Heart left ventricle (tissue), 13 donors: Measurements from ENCODE around the gene WTAP.

ENCODE experiments used
- POLR2A ChIP-seq, 2 donors: fragments of 450-650 bp; IDR thresholded peaks; one replicate each; pipeline ENCODE4 v1.6.1; 2017; ENCODE audit warnings: antibody characterized with exemption in 2 of 2, mild to moderate bottlenecking in 2 of 2, moderate library complexity in 2 of 2
- TF ChIP-seq, protein P1 (sequence below), 12 donors: fragments of 200-600 bp; sonication (generic) in 4 of 12; IDR thresholded peaks; one replicate each; pipeline versions ENCODE4 v1.5.0 to v1.8.0; 2018 to 2022; ENCODE audit warnings: antibody characterized with exemption in 12 of 12, mild to moderate bottlenecking in 5 of 12
- donor health status: ischemic (EF 13 %, LVEDD 7.1; RV severe dilation, severe dysfunction).
- donor health status: DM: no; HTN: yes; CAD: no.
- donor health status: DM: no; HTN: no; CAD: no.
- donor health status: ischemic (EF 25% LVEDD 6.9; RV normal size, moderate dysfunction).
- donor health status: ischemic (EF 25% LVEDD 5.7; RV mildly dilated, moderate dysfunction).
- donor health status: ischemic (EF 35%, LVEDD 5.7; RV mildly dilated, moderate dysfunction).
- donor health status: nonischemic (EF 11% LVEDD 7.7; RV severe dilation, severe dysfunction).
- donor health status: DM: yes; HTN: yes; CAD: no.
- donor health status: PGD.
- donor health status: ischemic (EF 29% LVEDD 5.4; RV normal size, mild dysfunction).
- donor health status: nonischemic (EF 23%, LVEDD 6.1; RV moderate dilation, normal function).

DNA sequence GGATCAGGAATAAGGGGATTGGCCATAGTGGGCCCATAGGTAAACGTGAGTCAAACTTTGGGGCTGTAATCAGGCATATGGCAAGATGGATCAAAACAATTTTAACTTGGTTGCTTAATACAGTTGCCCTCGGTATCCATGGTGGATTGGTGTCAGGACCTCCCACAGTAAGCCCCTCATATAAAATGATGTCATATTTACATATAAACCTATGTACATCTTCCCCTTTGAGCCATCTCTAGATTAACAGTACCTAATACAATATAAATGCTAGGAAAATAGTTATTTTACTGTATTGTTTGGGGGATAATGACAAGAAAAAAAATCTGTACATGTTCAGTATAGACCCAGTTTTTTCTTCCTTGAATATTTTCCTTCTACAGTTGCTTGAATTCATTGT is 27.1 kb downstream of the WTAP start:
- TF ChIP-seq, protein P1, sequence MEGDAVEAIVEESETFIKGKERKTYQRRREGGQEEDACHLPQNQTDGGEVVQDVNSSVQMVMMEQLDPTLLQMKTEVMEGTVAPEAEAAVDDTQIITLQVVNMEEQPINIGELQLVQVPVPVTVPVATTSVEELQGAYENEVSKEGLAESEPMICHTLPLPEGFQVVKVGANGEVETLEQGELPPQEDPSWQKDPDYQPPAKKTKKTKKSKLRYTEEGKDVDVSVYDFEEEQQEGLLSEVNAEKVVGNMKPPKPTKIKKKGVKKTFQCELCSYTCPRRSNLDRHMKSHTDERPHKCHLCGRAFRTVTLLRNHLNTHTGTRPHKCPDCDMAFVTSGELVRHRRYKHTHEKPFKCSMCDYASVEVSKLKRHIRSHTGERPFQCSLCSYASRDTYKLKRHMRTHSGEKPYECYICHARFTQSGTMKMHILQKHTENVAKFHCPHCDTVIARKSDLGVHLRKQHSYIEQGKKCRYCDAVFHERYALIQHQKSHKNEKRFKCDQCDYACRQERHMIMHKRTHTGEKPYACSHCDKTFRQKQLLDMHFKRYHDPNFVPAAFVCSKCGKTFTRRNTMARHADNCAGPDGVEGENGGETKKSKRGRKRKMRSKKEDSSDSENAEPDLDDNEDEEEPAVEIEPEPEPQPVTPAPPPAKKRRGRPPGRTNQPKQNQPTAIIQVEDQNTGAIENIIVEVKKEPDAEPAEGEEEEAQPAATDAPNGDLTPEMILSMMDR (IDR thresholded peaks at IDR 0.05): no peak
- no peak for TF ChIP-seq POLR2A (IDR thresholded peaks at IDR 0.05)
